ENCODE data around the gene FLNB.

Gene FLNB

DNA sequence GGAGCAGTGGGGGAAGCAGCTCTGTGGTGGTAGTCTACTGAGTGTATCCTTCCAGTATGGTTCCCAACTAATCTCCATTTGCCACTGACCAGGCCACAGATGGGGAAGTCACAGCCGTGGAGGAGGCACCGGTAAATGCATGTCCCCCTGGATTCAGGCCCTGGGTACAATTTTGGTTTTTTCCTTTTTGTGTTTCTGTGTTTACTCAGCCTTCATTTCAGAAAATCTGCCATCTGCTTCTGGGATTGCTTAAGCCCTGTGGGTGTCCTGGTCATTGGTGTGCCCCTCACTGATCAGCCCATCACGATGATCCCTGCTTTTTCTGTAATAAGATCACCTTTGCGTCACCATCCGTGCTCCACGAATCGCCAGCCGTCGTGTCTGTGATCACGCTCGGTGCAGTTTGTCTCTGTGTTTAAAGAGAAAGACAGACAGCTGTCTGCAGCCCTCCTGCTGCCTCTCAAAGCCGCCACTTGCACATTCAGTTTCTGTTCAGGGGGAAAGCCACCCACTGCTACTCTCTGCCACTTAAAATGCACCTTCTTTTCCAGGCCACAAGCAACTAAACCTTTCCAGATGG is 133.6 kb downstream of the FLNB start:
- no peak for DNase-seq (ENCODE audit: low spot score)

DNA sequence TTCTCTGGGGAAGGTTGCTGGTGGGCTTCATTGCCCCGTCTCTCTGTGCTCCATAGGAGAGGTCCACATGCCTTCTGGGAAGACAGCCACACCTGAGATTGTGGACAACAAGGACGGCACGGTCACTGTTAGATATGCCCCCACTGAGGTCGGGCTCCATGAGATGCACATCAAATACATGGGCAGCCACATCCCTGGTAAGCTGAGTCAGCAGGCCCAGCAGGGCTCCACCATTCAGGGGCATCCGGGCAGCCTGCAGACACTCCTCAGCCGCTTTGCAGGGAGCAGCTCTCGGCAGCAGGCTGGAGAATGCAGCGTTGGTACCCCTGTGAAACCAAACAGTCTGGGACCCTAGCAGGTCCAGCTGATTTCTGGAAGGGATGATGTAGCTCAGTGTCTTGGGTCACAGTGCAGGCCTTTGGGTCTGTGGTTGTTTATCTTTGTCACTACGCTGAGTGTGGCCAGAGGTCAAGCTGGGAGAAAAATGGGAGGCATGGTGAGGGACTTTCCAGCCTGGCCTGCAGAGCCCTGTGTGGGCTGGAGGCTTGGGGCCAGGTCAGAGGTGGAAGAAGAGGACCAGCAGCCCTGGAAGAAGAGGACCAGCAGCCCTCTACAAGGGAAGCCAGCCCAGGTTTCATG is 135.3 kb downstream of the FLNB start:
- no peak for DNase-seq (ENCODE audit: low spot score)

DNA sequence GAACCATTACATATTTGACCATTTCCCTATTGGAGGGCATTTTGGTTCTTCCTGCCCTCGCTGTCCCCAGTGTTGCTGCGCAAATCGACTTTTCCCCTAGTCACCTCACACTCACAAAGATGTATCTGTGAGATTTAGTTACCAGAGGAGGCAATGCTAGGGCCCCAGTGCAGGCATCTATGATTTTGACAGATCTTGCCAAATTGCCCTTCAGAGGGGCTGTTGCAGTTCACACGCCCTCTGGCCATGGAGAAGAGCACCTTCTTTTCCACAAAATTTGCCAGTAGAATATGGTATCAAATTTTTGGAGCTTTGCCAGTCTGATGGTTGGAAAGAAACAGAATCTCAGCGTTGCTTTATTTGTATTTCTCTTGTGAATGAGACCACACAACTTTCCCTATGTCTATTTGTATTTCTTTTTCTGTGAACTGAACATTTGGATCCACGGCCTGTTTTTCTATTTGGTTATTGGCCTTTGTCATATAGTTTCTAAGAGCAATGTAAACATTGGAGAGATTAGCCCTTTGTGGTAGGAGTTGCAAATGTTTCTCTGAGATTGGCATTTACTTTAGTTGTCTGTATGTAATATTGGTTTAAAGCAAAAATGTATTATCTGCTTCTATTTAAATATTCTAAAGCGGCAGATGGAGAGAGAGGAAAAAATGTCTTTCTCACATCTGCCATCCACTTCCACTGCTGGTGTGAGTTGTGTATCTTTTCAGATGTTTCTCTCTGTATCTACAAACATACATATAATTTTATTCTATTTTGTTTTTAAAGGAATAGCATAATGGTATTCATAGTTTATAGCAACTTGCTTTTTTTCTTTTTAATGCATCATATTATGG is 136.5 kb downstream of the FLNB start:
- no peak for DNase-seq (ENCODE audit: low spot score)

GRCh38 chr3:58148049-58148448 is 139.8 kb downstream of the FLNB start:
- DNase-seq (ENCODE audit: low spot score) = no peak

GRCh38 chr3:58150130-58150809 is 142.0 kb downstream of the FLNB start:
- no peak for DNase-seq (ENCODE audit: low spot score)

DNA sequence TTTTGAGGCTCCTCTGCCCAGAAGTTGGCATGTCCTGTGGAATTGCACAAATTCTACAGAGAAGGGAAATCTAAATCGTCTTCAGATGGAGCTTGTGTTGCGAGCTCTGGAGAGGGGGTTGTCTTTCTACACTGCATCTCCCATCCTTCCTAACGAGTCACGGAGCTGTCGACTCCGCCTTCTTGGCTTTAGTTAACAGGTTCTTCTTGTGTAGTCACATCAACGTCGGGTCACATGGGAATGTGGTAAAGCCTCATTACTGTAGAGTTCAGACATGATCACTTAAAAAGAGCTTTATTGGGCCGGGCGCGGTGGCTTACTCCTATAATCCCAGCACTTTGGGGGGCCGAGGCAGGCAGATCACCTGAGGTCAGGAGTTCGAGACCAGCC is 142.6 kb downstream of the FLNB start:
- DNase-seq (ENCODE audit: low spot score) = peak; percentile 25

GRCh38 chr3:58151637-58152036 is 143.4 kb downstream of the FLNB start:
- no peak for DNase-seq (ENCODE audit: low spot score)

GRCh38 chr3:58152225-58153015 is 144.2 kb downstream of the FLNB start:
- DNase-seq (ENCODE audit: low spot score) = no peak

GRCh38 chr3:58153371-58153770 is 145.1 kb downstream of the FLNB start:
- DNase-seq (ENCODE audit: low spot score) = no peak

GRCh38 chr3:58154626-58155449 is 146.6 kb downstream of the FLNB start:
- DNase-seq (ENCODE audit: low spot score) = no peak

GRCh38 chr3:58155838-58156237 is 147.6 kb downstream of the FLNB start:
- no peak for DNase-seq (ENCODE audit: low spot score)

DNA sequence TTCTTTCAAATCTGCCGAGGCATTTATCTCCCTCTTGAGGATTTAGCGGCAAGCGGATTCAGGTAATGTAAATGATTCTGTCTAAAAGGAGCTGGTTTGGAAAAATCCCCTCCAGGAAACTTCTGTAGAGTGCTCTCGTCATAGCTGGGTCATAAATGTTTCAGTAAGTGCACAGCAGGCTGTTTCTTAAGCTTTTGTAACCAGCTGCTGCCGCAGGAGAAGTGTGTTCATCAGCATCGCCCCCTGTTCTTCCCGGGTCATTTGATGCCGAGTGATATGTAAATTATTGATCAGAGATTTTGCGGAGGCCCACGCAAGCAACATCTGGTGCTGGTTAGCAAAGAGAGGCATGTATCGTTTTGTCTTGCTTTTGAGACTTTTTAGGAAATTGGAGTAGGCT is 149.5 kb downstream of the FLNB start:
- DNase-seq (ENCODE audit: low spot score) = no peak

DNA sequence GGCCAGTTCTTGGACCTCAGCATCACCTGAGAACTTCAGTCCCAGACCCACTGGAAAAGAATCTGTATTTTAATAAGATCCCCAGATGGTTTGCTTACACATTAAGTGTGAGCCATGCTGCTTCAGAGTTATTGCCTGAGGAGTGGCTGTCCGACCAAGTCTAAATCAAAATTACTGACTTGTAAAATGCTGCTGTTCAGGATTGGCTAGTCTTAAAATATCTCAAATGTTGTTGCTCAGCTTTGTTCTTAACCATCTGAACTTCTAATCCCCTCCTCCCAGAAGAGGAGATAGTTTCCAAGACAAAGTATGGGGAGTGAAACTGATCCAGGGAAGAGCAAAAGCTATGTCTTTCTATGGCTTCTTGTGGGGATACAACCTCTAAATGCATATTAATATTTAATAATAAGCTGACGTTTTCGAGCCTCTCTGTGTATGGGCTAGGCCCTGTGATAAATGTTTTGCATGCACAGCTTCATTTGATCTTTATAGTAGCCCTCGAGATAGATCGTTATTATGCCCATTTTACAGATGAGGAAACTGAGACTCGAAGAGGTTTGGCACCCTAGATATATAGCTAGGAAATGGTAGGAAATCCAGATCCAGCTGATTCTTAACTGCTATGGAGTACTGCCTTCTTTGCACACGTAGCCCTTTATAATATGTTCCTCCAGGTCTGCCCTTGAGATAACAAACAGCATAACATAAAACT is 150.4 kb downstream of the FLNB start:
- no peak for DNase-seq (ENCODE audit: low spot score)

DNA sequence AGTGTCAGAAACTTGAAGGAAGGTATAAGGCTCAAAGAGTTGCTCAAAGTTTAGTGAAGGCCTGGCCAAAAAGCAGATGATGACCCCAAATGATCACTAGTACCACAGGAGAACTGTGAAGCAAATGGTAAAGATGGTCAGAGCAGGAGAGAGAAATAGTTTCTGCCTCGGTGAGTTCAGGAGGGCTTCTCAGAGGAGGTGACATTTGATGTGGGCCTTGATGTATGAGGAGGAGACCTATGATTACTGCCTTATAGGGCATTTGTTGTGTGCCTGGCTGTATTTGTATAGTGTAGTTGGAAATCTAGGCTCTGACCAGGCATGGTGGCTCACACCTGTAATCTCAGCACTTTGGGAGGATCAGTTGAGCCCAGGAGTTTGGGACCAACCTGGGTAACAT is 152.2 kb downstream of the FLNB start:
- no peak for DNase-seq (ENCODE audit: low spot score)

GRCh38 chr3:58161435-58162398 is 153.5 kb downstream of the FLNB start:
- peak; percentile 83 for DNase-seq (ENCODE audit: low spot score)

- DNase-seq (ENCODE audit: low spot score) = no peak
These were observed 155.0 kb downstream of the FLNB start for GRCh38 chr3:58163234-58163633.

GRCh38 chr3:58164199-58164879 is 156.1 kb downstream of the FLNB start:
- no peak for DNase-seq (ENCODE audit: low spot score)
